Lower leg skin (tissue), 3 donors: Measurements from ENCODE around the gene CA6.

ENCODE experiments used
- POLR2A ChIP-seq, 2 donors: fragments of 450-650 bp; IDR thresholded peaks; one replicate each; pipeline ENCODE4 v1.6.1; 2016 to 2017; ENCODE audit warnings: antibody characterized with exemption in 2 of 2, mild to moderate bottlenecking in 1 of 2, moderate library complexity in 1 of 2
- TF ChIP-seq, protein P1 (sequence below), 3 donors: fragments of 450-650 bp; IDR thresholded peaks; one replicate each; pipeline ENCODE4 v1.5.1; 2016; ENCODE audit warnings: antibody characterized with exemption in 3 of 3, mild to moderate bottlenecking in 3 of 3, moderate library complexity in 2 of 3

DNA sequence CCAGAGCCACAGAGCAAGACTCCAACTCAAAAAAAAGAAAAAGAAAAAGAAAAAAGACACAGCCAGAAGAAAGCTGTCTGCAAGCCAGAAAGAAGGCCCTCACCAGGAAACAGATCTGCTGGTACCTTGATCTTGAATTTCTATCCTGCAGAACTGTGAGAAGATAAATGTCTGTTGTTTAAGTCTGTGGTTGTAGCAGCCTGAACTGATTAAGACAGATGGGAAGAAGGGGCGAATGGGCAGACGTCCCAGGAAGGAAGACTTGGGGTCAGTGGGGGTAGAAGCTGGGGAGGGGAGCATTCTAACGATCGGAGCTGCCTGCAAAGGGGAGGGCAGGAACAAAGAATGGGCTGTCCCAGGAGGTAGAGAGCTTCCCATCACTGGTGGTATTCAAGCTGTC, 74.2 kb downstream of the CA6 start:
- TF ChIP-seq, protein P1, sequence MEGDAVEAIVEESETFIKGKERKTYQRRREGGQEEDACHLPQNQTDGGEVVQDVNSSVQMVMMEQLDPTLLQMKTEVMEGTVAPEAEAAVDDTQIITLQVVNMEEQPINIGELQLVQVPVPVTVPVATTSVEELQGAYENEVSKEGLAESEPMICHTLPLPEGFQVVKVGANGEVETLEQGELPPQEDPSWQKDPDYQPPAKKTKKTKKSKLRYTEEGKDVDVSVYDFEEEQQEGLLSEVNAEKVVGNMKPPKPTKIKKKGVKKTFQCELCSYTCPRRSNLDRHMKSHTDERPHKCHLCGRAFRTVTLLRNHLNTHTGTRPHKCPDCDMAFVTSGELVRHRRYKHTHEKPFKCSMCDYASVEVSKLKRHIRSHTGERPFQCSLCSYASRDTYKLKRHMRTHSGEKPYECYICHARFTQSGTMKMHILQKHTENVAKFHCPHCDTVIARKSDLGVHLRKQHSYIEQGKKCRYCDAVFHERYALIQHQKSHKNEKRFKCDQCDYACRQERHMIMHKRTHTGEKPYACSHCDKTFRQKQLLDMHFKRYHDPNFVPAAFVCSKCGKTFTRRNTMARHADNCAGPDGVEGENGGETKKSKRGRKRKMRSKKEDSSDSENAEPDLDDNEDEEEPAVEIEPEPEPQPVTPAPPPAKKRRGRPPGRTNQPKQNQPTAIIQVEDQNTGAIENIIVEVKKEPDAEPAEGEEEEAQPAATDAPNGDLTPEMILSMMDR (IDR thresholded peaks at IDR 0.05) = no peak
- no peak for TF ChIP-seq POLR2A (IDR thresholded peaks at IDR 0.05)
